H1 (cell line): ENCODE measurements around the gene ABCB11. TPM values are rescaled to one million over a fixed set of nuclear protein-coding genes. Genes with fewer than 3 reads are reported as not detected.

Experiments used
- CTCF ChIA-PET: fragments of 300-600 bp; sonication (Branson Sonifier 250); formaldehyde crosslinking; loops from one replicate; lab custom pipeline; 2021; ENCODE audit not compliant: partially characterized antibody; lab: Charles Lee
- POLR2A ChIA-PET: fragments of 300-600 bp; sonication (Branson Sonifier 250); formaldehyde crosslinking; loops from one replicate; lab custom pipeline; 2021; ENCODE audit warnings: inconsistent platforms; ENCODE audit not compliant: partially characterized antibody; lab: Charles Lee
- DNase-seq, 2 experiments: peaks; one replicate each; pipeline versions ENCODE4 v3.0.0 to v3.0.0-alpha.2; 2010 to 2022; ENCODE audit warnings: low spot score in 2 of 2, low read depth in 1 of 2, mixed read lengths in 1 of 2
- FAIRE-seq: peaks from 2 replicates; lab custom pipeline; 2011; peaks lifted over from hg19 to GRCh38; lab: Jason Lieb, UNC
- H2AFZ ChIP-seq: 2 replicates; pipeline ENCODE4 v1.8.1; 2012; ENCODE audit warnings: low read length, inconsistent platforms
- H2AK5ac ChIP-seq: 2 replicates; pipeline ENCODE4 v1.6.1; 2013; ENCODE audit warnings: low read depth, low read length
- H2BK120ac ChIP-seq: replicated peaks from 2 replicates; pipeline ENCODE3; 2013; ENCODE audit warnings: low read depth, low read length, inconsistent platforms
- H2BK12ac ChIP-seq: 2 replicates; pipeline ENCODE4 v1.6.1; 2013; ENCODE audit warnings: low read depth, low read length
- H2BK15ac ChIP-seq: 2 replicates; pipeline ENCODE4 v1.6.1; 2013; ENCODE audit warnings: low read length
- H2BK20ac ChIP-seq: 2 replicates; pipeline ENCODE4 v1.6.1; 2013; ENCODE audit warnings: low read length
- H2BK5ac ChIP-seq: 2 replicates; pipeline ENCODE4 v1.6.1; 2013; ENCODE audit warnings: low read depth, low read length
- H3K14ac ChIP-seq: 2 replicates; pipeline ENCODE4 v1.6.1; 2013; ENCODE audit warnings: inconsistent platforms; ENCODE audit not compliant: insufficient read length
- H3K18ac ChIP-seq: 2 replicates; pipeline ENCODE4 v1.6.1; 2013; ENCODE audit warnings: low read length; ENCODE audit errors: extremely low read depth
- H3K23ac ChIP-seq: 2 replicates; pipeline ENCODE4 v1.6.1; 2013; ENCODE audit warnings: inconsistent platforms; ENCODE audit not compliant: insufficient read length
- H3K23me2 ChIP-seq: 2 replicates; pipeline ENCODE4 v1.6.1; 2013; ENCODE audit warnings: low read depth, low read length
- H3K27ac ChIP-seq: 2 replicates; pipeline ENCODE4 v1.6.1; 2011; ENCODE audit warnings: low read depth, low read length, inconsistent platforms
- H3K27me3 ChIP-seq, 4 experiments: replicated peaks in 1 of 4; 1 replicate in 1 of 4; 2 replicates in 3 of 4; pipeline versions ENCODE4 v1.6.1 to v1.8.1; 2011 to 2013; ENCODE audit warnings: low read length in 3 of 4, mild to moderate bottlenecking in 3 of 4, inconsistent platforms in 2 of 4, mixed read lengths in 2 of 4, moderate library complexity in 1 of 4; ENCODE audit not compliant: control insufficient read depth in 3 of 4, insufficient read depth in 3 of 4; ENCODE audit errors: extremely low read depth in 1 of 4
- H3K36me3 ChIP-seq, 4 experiments: 2 replicates each; pipeline versions ENCODE4 v1.6.1 to v1.8.1; 2011 to 2013; ENCODE audit warnings: mild to moderate bottlenecking in 4 of 4, low read length in 3 of 4, moderate library complexity in 2 of 4, control low read depth in 1 of 4, inconsistent platforms in 1 of 4; ENCODE audit not compliant: insufficient read depth in 4 of 4, control insufficient read depth in 2 of 4
- H3K4ac ChIP-seq: replicated peaks from 2 replicates; pipeline ENCODE3; 2013; ENCODE audit warnings: low read length, low read depth, mixed read lengths, inconsistent platforms; ENCODE audit not compliant: insufficient read length
- H3K4me1 ChIP-seq, 4 experiments: replicated peaks in 1 of 4; 1 replicate in 1 of 4; 2 replicates in 3 of 4; pipeline versions ENCODE4 v1.6.1 to v1.8.1; 2011 to 2013; ENCODE audit warnings: low read length in 3 of 4, inconsistent platforms in 2 of 4, mixed read lengths in 1 of 4; ENCODE audit not compliant: insufficient read depth in 4 of 4, control insufficient read depth in 3 of 4
- H3K4me2 ChIP-seq, 2 experiments: 2 replicates each; pipeline versions ENCODE4 v1.6.1 to v1.8.1; 2011 to 2013; ENCODE audit warnings: low read depth in 2 of 2, low read length in 2 of 2, control low read depth in 1 of 2, inconsistent platforms in 1 of 2, mild to moderate bottlenecking in 1 of 2; ENCODE audit not compliant: insufficient read depth in 1 of 2
- H3K4me3 ChIP-seq, 4 experiments: fragments of 200-600, 300-600 bp in 1 of 4; sonication (generic), shearing (Covaris generic), sonication (Bioruptor Twin) in 1 of 4; 2 replicates each; pipeline versions ENCODE4 v1.5.1 to v1.8.1; 2011 to 2016; ENCODE audit warnings: low read length in 4 of 4, low read depth in 3 of 4, control low read depth in 2 of 4, inconsistent platforms in 2 of 4, mild to moderate bottlenecking in 2 of 4, mixed read lengths in 1 of 4, moderate library complexity in 1 of 4; ENCODE audit not compliant: insufficient read depth in 2 of 4; ENCODE audit errors: extremely low read depth in 1 of 4
- H3K56ac ChIP-seq: replicated peaks from 2 replicates; pipeline ENCODE3; 2013; ENCODE audit warnings: low read depth, mild to moderate bottlenecking, mixed read lengths, low read length, inconsistent platforms; ENCODE audit not compliant: insufficient read length
- H3K79me1 ChIP-seq: 2 replicates; pipeline ENCODE4 v1.6.1; 2013; ENCODE audit warnings: low read depth, low read length, control low read depth
- H3K79me2 ChIP-seq, 2 experiments: 2 replicates each; pipeline versions ENCODE4 v1.6.1 to v1.8.1; 2012 to 2013; ENCODE audit warnings: low read length in 2 of 2, mild to moderate bottlenecking in 2 of 2, inconsistent platforms in 1 of 2; ENCODE audit not compliant: insufficient read depth in 2 of 2, control insufficient read depth in 1 of 2
- H3K9ac ChIP-seq, 4 experiments: replicated peaks in 1 of 4; 1 replicate in 1 of 4; 2 replicates in 3 of 4; pipeline versions ENCODE4 v1.6.1 to v1.8.1; 2011 to 2013; ENCODE audit warnings: low read depth in 3 of 4, low read length in 3 of 4, control low read depth in 2 of 4, mild to moderate bottlenecking in 2 of 4, moderate library complexity in 2 of 4, inconsistent platforms in 1 of 4; ENCODE audit errors: extremely low read depth in 1 of 4
- H3K9me3 ChIP-seq, 2 experiments: 2 replicates each; pipeline versions ENCODE4 v1.6.1 to v1.8.1; 2012 to 2013; ENCODE audit warnings: mild to moderate bottlenecking in 2 of 2, moderate library complexity in 2 of 2, control low read depth in 1 of 2, inconsistent platforms in 1 of 2, low read depth in 1 of 2, low read length in 1 of 2, mixed read lengths in 1 of 2; ENCODE audit not compliant: insufficient read depth in 2 of 2
- H4K20me1 ChIP-seq, 2 experiments: replicated peaks in 1 of 2; 2 replicates each; pipeline versions ENCODE3 to v1.8.1; 2011 to 2013; ENCODE audit warnings: inconsistent platforms in 2 of 2, low read length in 2 of 2, mild to moderate bottlenecking in 1 of 2; ENCODE audit not compliant: insufficient read depth in 2 of 2, control insufficient read depth in 1 of 2
- H4K5ac ChIP-seq: 2 replicates; pipeline ENCODE4 v1.6.1; 2013; ENCODE audit warnings: low read length, low read depth, mixed read lengths, inconsistent platforms; ENCODE audit not compliant: insufficient read length
- H4K8ac ChIP-seq: 2 replicates; pipeline ENCODE4 v1.8.0; 2013; ENCODE audit warnings: mild to moderate bottlenecking, moderate library complexity, low read length, inconsistent platforms; ENCODE audit not compliant: insufficient read depth; ENCODE audit errors: extremely low read depth
- H4K91ac ChIP-seq: replicated peaks from 2 replicates; pipeline ENCODE3; 2013; ENCODE audit warnings: low read length, mixed read lengths, inconsistent platforms; ENCODE audit not compliant: insufficient read length
- ASH2L ChIP-seq: fragments of 200-600, 300-600 bp; sonication (generic); IDR thresholded peaks from one replicate; pipeline ENCODE4 v1.7.1; 2017; ENCODE audit warnings: low read length
- CBX5 ChIP-seq: fragments of 300-800, 300-1000 bp; sonication (generic); IDR thresholded peaks from 2 replicates; pipeline ENCODE4 v1.7.1; 2016; ENCODE audit warnings: antibody characterized with exemption, low read length, low read depth
- CEBPB ChIP-seq: IDR thresholded peaks from 2 replicates; pipeline ENCODE4 v1.6.1; 2012; ENCODE audit warnings: low read depth, low read length
- EZH2 ChIP-seq: fragments of 200-600 bp; sonication (generic); IDR thresholded peaks from 2 replicates; pipeline ENCODE4 v1.7.1; 2012; ENCODE audit warnings: low read depth, mild to moderate bottlenecking, moderate library complexity, low read length, inconsistent platforms; ENCODE audit not compliant: severe bottlenecking
- GTF2F1 ChIP-seq: IDR thresholded peaks from 2 replicates; pipeline ENCODE4 v1.6.1; 2012; ENCODE audit warnings: low read depth, low read length, improper control_type of control experiment, borderline replicate concordance
- HDAC2 ChIP-seq, 2 experiments: fragments of 300-600 bp in 1 of 2; sonication (generic) in 1 of 2; IDR thresholded peaks; 2 replicates each; pipeline ENCODE4 v1.6.1; 2011 to 2012; ENCODE audit warnings: low read depth in 2 of 2, low read length in 2 of 2, mild to moderate bottlenecking in 2 of 2, moderate library complexity in 2 of 2, borderline replicate concordance in 1 of 2, inconsistent platforms in 1 of 2
- JUN ChIP-seq: IDR thresholded peaks from 2 replicates; pipeline ENCODE4 v1.6.1; 2011; ENCODE audit warnings: low read depth, mild to moderate bottlenecking, improper control_type of control experiment, low read length
- JUND ChIP-seq: IDR thresholded peaks from 2 replicates; pipeline ENCODE4 v1.6.1; 2011; ENCODE audit warnings: mild to moderate bottlenecking, improper control_type of control experiment, low read length
- KDM5A ChIP-seq: fragments of 200-600 bp; IDR thresholded peaks from 2 replicates; pipeline ENCODE4 v1.7.1; 2012; ENCODE audit warnings: mild to moderate bottlenecking, low read length, inconsistent platforms, mixed read lengths
- PHF8 ChIP-seq: fragments of 200-600 bp; sonication (generic); conservative IDR thresholded peaks from 2 replicates; pipeline ENCODE4 v1.7.1; 2012; ENCODE audit warnings: low read depth, mild to moderate bottlenecking, inconsistent platforms, low read length, moderate library complexity
- RXRA ChIP-seq: IDR thresholded peaks from 2 replicates; pipeline ENCODE4 v1.6.1; 2011; ENCODE audit warnings: low read depth, mild to moderate bottlenecking, low read length, moderate library complexity; ENCODE audit not compliant: insufficient read depth
- SAP30 ChIP-seq: fragments of 300-600 bp; sonication (generic); IDR thresholded peaks from 2 replicates; pipeline ENCODE4 v1.7.1; 2012; ENCODE audit warnings: low read length, moderate library complexity, mild to moderate bottlenecking, inconsistent platforms; ENCODE audit not compliant: insufficient read depth, insufficient replicate concordance
- SRF ChIP-seq: IDR thresholded peaks from 2 replicates; pipeline ENCODE4 v1.6.1; 2011; ENCODE audit warnings: mild to moderate bottlenecking, low read depth, low read length, moderate library complexity
- TBP ChIP-seq: IDR thresholded peaks from 2 replicates; pipeline ENCODE4 v1.6.1; 2011; ENCODE audit warnings: low read depth, low read length, improper control_type of control experiment
- ZNF274 ChIP-seq: IDR thresholded peaks from 2 replicates; pipeline ENCODE4 v1.7.0; 2012; ENCODE audit warnings: low read length, borderline replicate concordance; ENCODE audit errors: extremely low read depth
- WGBS, 2 experiments: shearing (Covaris generic) in 1 of 2; methylation state at CpG; one replicate each; pipeline versions ENCODE4 v1.1.6 to v1.1.7; 2013 to 2015; ENCODE audit warnings: low lambda C conversion rate in 2 of 2, mixed read lengths in 2 of 2, inconsistent platforms in 1 of 2, low coverage in 1 of 2, missing lambda C conversion rate in 1 of 2; ENCODE audit not compliant: insufficient replicate concordance in 2 of 2, insufficient coverage in 1 of 2, insufficient read length in 1 of 2; ENCODE audit errors: extremely low coverage in 1 of 2, missing lambda C conversion rate in 1 of 2; 5-methylcytosine and 5-hydroxymethylcytosine counted together
- polyA plus RNA-seq, 7 experiments: library from polyadenylated mRNA; depleted of rRNA in 3 of 7; stranded (reverse) in 5 of 7; unstranded in 2 of 7; fragments of >200 nt in 5 of 7; fragments of 200-250 nt in 2 of 7; gene quantifications; 1 replicate in 5 of 7; 2 replicates in 1 of 7; 4 replicates in 1 of 7; pipeline versions ENCODE4 v1.2.1 to v1.2.3, GENCODE V29; 2011 to 2013; ENCODE audit warnings: missing spikeins in 2 of 7, mixed read lengths in 2 of 7
- total RNA-seq: library from RNA; stranded (reverse); fragmentation: NEBNext Ultra II Directional; extraction: Animal tissue kit (Norgen Biotek cat#: 25700); gene quantifications from 2 replicates; pipeline ENCODE4 v1.2.1, GENCODE V29; 2021

ABCB11 gene
- total and polyA plus RNA-seq, 2 of the 8 experiments (the other 6 are each of a cell fraction or from before 2014, with no cell fraction given): not detected

DNA sequence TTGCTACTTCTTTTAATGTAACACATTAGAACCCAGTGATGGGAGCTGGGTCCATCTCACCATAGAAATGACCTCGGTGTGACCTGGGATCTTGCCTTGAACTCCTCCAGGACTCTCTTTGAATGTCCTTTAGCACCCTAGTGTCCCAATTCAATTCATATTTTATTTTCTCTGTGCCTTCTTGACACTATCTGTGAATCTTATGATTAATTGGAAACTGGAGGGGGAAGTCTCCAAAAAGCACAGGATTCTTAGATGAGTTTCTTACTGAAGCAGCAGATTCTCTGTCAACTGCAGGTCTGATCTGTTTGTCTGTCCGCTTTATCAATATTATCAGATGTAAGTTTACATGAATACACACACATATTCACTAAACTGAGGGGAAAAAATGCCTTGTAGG is 38.7 kb upstream of the ABCB11 start:
- Histone ChIP-seq H3K4me2 (no peak overlapping the region), H4K20me1 (no peaks in the 10 kb centered on the region)
- POLR2A ChIA-PET: no interaction called here
- TF ChIP-seq PHF8 (no peak), TBP (no peak), JUN (no peak), ASH2L (no peak), CEBPB (no peak), RXRA (no peak), HDAC2 (IDR thresholded peaks at IDR 0.05; ENCODE audit: borderline replicate concordance in 1 of 2, low read depth in 2 of 2, low read length in 2 of 2) (no peak), EZH2 (no peak), ZNF274 (no peak), JUND (no peak), CBX5 (no peak), KDM5A (no peak), SRF (no peak), GTF2F1 (no peak), SAP30 (no peak)

More for the DNA sequence above, 38.7 kb upstream of the ABCB11 start:
- WGBS, 2 experiments: 85% methylated on average over 2 of the region's 2 CpGs; no CpG with 5 or more reads in 1 of the 2 experiments
- H4K8ac ChIP-seq: no peak overlapping the region
- no peak overlapping the region for H2AK5ac ChIP-seq
- no peak overlapping the region for H4K91ac ChIP-seq
- no peak overlapping the region for H2BK20ac ChIP-seq
- no peak overlapping the region for H4K5ac ChIP-seq
- no peaks in the 10 kb centered on the region for H3K23me2 ChIP-seq
- H3K56ac ChIP-seq: no peak overlapping the region
- H3K79me1 ChIP-seq: no peaks in the 10 kb centered on the region
- H3K4me3 ChIP-seq: no peak overlapping the region
- H3K18ac ChIP-seq: no peak overlapping the region
- FAIRE-seq (no peak), DNase-seq (no peak)
- no peaks in the 10 kb centered on the region for H3K36me3 ChIP-seq
- no peak overlapping the region for H3K14ac ChIP-seq
- no peaks in the 10 kb centered on the region for H3K79me2 ChIP-seq
- no peak overlapping the region for H3K9ac ChIP-seq
- no peak overlapping the region for H2BK15ac ChIP-seq
- H3K27me3 ChIP-seq: no peaks in the 10 kb centered on the region
- H2BK12ac ChIP-seq: no peak overlapping the region
- CTCF ChIA-PET: interaction anchor here (1.3 kb wide), 1 partner anchor 16 kb away, joined by 4 read pairs; no protein-coding TSS in a partner anchor
- H3K27ac ChIP-seq: no peak overlapping the region
- no peak overlapping the region for H2BK120ac ChIP-seq
- no peaks in the 10 kb centered on the region for H3K4me1 ChIP-seq
- no peak overlapping the region for H2AFZ ChIP-seq
- H3K23ac ChIP-seq: no peak overlapping the region
- H3K9me3 ChIP-seq: no peaks in the 10 kb centered on the region
- no peak overlapping the region for H2BK5ac ChIP-seq
- no peak overlapping the region for H3K4ac ChIP-seq
